Ascending aorta (tissue), 2 donors: Measurements from ENCODE around the gene BBX. TPM values are rescaled to one million over a fixed set of nuclear protein-coding genes. Genes with fewer than 3 reads are reported as not detected.

Source experiments
- DNase-seq, 2 donors: peaks; one replicate each; pipeline ENCODE4 v3.0.0-alpha.2; 2019; ENCODE audit warnings: low spot score in 2 of 2
- H3K27ac ChIP-seq, 2 donors: fragments of 200-600 bp; sonication (generic); one replicate each; pipeline ENCODE4 v1.5.1; 2016 to 2017; ENCODE audit warnings: mild to moderate bottlenecking in 1 of 2
- H3K27me3 ChIP-seq: fragments of 200-600 bp; sonication (generic); one replicate; pipeline ENCODE4 v1.5.1; 2017
- H3K36me3 ChIP-seq, 2 donors: fragments of 200-600 bp; sonication (generic); one replicate each; pipeline ENCODE4 v1.5.1; 2016
- H3K4me1 ChIP-seq, 2 donors: fragments of 200-600 bp; sonication (generic); one replicate each; pipeline ENCODE4 v1.5.1; 2016 to 2017; ENCODE audit warnings: mild to moderate bottlenecking in 1 of 2
- H3K4me3 ChIP-seq, 2 donors: fragments of 200-600 bp; sonication (generic); one replicate each; pipeline ENCODE4 v1.5.1; 2016 to 2017; ENCODE audit warnings: mild to moderate bottlenecking in 1 of 2
- H3K9me3 ChIP-seq, 2 donors: fragments of 200-600 bp; sonication (generic); one replicate each; pipeline ENCODE4 v1.5.1; 2016
- CTCF ChIP-seq, 3 experiments: fragments of 200-600 bp in 2 of 3; fragments of 450-650 bp in 1 of 3; sonication (generic) in 2 of 3; IDR thresholded peaks; one replicate each; pipeline ENCODE4 v1.5.1; 2016 to 2019; ENCODE audit warnings: antibody characterized with exemption in 3 of 3, mild to moderate bottlenecking in 1 of 3, moderate library complexity in 1 of 3
- intact Hi-C: fragments of 100-400 bp; cut with DNase I; formaldehyde crosslinking; loops from one replicate; pipeline ENCODE4 v1.15.1; 2023
- total RNA-seq: library from RNA; depleted of rRNA; stranded (reverse); fragments of >200 nt; gene quantifications from one replicate; pipeline ENCODE4 v1.1.0, GENCODE V29; 2016

BBX gene
- total RNA-seq, 1 donor from 2014 or later = 18.0 TPM

DNA sequence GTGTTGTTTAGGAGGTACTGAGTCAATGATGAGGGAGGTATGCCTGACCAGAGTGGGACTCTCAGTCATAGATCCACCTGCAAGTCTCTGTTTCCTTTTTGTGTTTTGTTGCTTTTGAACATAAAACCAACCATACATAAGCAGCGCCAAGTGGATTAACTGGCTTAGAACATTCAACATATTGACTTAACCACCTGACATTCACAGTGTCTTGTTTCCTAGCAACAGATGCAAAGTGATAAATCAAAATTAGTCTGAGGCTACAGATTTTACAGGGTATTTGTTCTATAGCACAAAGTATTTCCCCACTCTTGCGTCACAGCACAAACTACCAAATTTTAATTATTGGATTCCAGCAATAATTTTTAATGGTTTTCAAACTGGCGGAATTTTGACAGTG is 283.8 kb downstream of the BBX start:
- Histone ChIP-seq H3K9me3 (no peaks in the 10 kb centered on the region), H3K4me3 (no peak overlapping the region), H3K27ac (no peak overlapping the region), H3K27me3 (no peaks in the 10 kb centered on the region), H3K36me3 (peaks cover 29 to 33% of the 10 kb centered on the region in 2 donors), H3K4me1 (no peaks in the 10 kb centered on the region)
- TF ChIP-seq CTCF (IDR thresholded peaks at IDR 0.05) = no peak
- DNase-seq = no peak
- intact Hi-C loops = no loop called here

GRCh38 chr3:107810171-107811071 is 287.7 kb downstream of the BBX start:
- H3K4me1 ChIP-seq = peaks cover 0 to 4% of the 10 kb centered on the region in 2 donors
- H3K27me3 ChIP-seq = no peaks in the 10 kb centered on the region
- no peak overlapping the region for H3K27ac ChIP-seq
- DNase-seq = no peak
- intact Hi-C loops = no loop called here
- no peak overlapping the region for H3K4me3 ChIP-seq
- peaks cover 12 to 20% of the 10 kb centered on the region in 2 donors for H3K36me3 ChIP-seq
- no peaks in the 10 kb centered on the region for H3K9me3 ChIP-seq
- no peak for TF ChIP-seq CTCF (IDR thresholded peaks at IDR 0.05)

DNA sequence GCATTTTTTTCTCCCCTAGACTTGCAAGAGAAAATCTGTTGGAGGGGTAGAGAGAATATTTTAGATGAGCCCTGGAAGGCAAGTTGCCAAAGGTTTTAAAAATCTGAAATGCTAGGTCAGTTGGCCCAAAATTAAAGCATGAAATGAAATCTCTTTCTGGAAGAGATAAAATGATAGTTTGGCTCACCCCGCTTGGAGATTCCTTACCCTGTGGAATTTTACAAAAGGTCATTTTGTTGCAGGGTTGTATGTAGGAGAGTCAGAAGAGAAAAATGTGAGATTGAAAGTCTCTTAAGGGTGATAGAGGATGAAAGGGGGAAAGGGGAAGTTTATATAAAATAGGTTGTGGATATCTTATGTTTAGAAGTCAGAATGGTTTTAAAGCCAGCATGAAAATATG is 290.3 kb downstream of the BBX start:
- no peak overlapping the region for H3K27ac ChIP-seq
- intact Hi-C loops = no loop called here

GRCh38 chr3:107816107-107816506 is 293.3 kb downstream of the BBX start:
- Histone ChIP-seq H3K4me1 (peaks cover 0 to 4% of the 10 kb centered on the region in 2 donors), H3K36me3 (no peaks in the 10 kb centered on the region), H3K27me3 (no peaks in the 10 kb centered on the region), H3K27ac (no peak overlapping the region), H3K9me3 (no peaks in the 10 kb centered on the region), H3K4me3 (no peak overlapping the region)
- TF ChIP-seq CTCF (IDR thresholded peaks at IDR 0.05) = no peak
- intact Hi-C loops = no loop called here
- DNase-seq = no peak

More for the DNA sequence above, 290.3 kb downstream of the BBX start:
- TF ChIP-seq CTCF (IDR thresholded peaks at IDR 0.05) = no peak
- Histone ChIP-seq H3K36me3 (peaks cover 0 to 3% of the 10 kb centered on the region in 2 donors), H3K4me3 (no peak overlapping the region), H3K9me3 (no peaks in the 10 kb centered on the region), H3K4me1 (peaks cover 0 to 4% of the 10 kb centered on the region in 2 donors), H3K27me3 (no peaks in the 10 kb centered on the region)
- DNase-seq = no peak

- TF ChIP-seq CTCF (IDR thresholded peaks at IDR 0.05) = no peak
- intact Hi-C loops = no loop called here
- H3K36me3 ChIP-seq = no peaks in the 10 kb centered on the region
- H3K9me3 ChIP-seq = no peaks in the 10 kb centered on the region
- H3K4me3 ChIP-seq = no peak overlapping the region
- no peaks in the 10 kb centered on the region for H3K27me3 ChIP-seq
- peaks cover 0 to 4% of the 10 kb centered on the region in 2 donors for H3K4me1 ChIP-seq
- H3K27ac ChIP-seq = no peak overlapping the region
- DNase-seq = no peak
Observed at GRCh38 chr3:107817076-107817475, 294.3 kb downstream of the BBX start.
